ENCODE measurements around the gene ERO1A.

Gene ERO1A

DNA sequence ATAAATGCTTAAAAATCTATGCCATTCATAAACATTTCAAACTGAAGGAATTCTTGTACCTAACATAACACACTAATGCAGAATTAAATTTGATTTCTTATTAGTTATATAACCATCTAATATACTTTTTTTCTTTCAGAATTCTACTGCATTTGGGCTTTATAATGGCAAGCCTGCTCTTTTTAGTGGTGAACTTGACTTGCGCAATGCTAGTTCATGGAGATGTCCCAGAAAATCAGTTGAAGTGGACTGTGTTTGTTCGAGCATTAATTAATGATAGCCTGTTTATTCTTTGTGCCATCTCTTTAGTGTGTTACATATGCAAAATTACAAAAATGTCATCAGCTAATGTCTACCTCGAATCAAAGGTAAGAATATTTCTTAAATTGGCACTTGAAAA lies 95.4 kb downstream of the ERO1A start:
- TF ChIP-seq, protein P1, sequence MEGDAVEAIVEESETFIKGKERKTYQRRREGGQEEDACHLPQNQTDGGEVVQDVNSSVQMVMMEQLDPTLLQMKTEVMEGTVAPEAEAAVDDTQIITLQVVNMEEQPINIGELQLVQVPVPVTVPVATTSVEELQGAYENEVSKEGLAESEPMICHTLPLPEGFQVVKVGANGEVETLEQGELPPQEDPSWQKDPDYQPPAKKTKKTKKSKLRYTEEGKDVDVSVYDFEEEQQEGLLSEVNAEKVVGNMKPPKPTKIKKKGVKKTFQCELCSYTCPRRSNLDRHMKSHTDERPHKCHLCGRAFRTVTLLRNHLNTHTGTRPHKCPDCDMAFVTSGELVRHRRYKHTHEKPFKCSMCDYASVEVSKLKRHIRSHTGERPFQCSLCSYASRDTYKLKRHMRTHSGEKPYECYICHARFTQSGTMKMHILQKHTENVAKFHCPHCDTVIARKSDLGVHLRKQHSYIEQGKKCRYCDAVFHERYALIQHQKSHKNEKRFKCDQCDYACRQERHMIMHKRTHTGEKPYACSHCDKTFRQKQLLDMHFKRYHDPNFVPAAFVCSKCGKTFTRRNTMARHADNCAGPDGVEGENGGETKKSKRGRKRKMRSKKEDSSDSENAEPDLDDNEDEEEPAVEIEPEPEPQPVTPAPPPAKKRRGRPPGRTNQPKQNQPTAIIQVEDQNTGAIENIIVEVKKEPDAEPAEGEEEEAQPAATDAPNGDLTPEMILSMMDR (IDR thresholded peaks at IDR 0.05; ENCODE audit: extremely low read depth, insufficient read depth, missing control alignments) = no peak
- in situ Hi-C loops (cut with MboI; ENCODE audit: low pct_unique_long_range_greater_than_20kb, low sequenced_read_pairs, unreplicated experiment) = no loop called here

DNA sequence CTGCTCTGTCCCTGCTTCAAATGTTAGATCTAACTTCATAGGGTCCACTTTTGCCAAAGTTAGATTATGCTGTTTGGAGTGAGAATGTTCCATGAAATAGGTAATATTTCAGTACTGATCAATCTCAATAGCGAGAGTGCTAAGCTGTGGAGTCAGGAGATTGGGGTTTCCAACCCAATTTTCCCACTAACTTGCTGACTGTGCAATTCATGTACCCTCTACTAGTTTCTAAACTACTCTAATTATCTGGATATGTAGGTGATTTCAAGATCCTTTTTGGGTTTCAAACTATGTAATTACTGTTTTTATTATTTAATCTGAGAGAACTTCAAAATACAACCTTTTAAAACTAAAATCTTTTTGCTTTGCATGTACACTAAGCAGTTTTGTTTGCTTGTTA lies 96.8 kb downstream of the ERO1A start:
- no peak for DNase-seq (ENCODE audit: low spot score)
- in situ Hi-C loops (cut with MboI; ENCODE audit: low pct_unique_long_range_greater_than_20kb, low sequenced_read_pairs, unreplicated experiment) = no loop called here
- TF ChIP-seq, protein P1 (IDR thresholded peaks at IDR 0.05; ENCODE audit: extremely low read depth, insufficient read depth, missing control alignments) = no peak

More for the DNA sequence above, 95.4 kb downstream of the ERO1A start:
- no peak for DNase-seq (ENCODE audit: low spot score)

DNA sequence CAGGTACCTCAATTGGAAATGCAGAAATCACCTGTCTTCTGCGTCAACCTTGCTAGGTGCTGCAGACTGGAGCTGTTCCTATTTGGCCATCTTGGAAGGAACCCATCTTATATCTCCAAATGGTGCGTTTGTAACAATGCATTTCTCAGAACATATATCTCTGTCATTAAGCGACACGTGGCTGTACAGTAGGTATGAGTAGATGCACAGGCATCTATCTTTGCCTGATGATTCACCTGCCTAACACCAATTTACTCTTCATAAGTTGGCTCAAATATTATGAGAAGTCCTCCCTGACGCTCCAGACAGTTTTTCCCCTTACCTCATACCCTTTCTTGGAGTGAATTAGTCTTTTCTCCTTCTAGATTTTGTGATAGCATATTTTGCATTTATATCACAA lies 98.5 kb downstream of the ERO1A start:
- in situ Hi-C loops (cut with MboI; ENCODE audit: low pct_unique_long_range_greater_than_20kb, low sequenced_read_pairs, unreplicated experiment) = no loop called here
- TF ChIP-seq, protein P1 (IDR thresholded peaks at IDR 0.05; ENCODE audit: extremely low read depth, insufficient read depth, missing control alignments) = no peak
- no peak for DNase-seq (ENCODE audit: low spot score)

DNA sequence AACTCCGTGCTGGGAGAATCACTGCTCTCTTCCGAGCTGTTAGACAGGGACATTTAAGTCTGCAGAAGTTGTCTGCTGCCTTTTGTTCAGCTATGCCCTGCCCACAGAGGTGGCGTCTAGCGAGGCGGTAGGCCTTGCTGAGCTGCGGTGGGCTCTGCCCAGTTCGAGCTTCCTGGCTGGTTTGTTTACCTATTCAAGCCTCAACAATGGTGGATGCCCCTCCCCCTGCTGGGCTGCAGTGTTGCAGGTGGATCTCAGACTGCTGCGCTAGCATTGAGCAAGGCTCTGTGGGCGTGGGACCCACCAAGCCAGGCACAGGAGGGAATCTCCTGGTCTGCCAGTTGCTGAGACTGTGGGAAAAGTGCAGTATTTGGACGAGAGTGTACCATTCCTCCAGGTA lies 99.0 kb downstream of the ERO1A start:
- TF ChIP-seq, protein P1 (IDR thresholded peaks at IDR 0.05; ENCODE audit: extremely low read depth, insufficient read depth, missing control alignments) = no peak
- DNase-seq (ENCODE audit: low spot score) = no peak
- in situ Hi-C loops (cut with MboI; ENCODE audit: low pct_unique_long_range_greater_than_20kb, low sequenced_read_pairs, unreplicated experiment) = no loop called here

DNA sequence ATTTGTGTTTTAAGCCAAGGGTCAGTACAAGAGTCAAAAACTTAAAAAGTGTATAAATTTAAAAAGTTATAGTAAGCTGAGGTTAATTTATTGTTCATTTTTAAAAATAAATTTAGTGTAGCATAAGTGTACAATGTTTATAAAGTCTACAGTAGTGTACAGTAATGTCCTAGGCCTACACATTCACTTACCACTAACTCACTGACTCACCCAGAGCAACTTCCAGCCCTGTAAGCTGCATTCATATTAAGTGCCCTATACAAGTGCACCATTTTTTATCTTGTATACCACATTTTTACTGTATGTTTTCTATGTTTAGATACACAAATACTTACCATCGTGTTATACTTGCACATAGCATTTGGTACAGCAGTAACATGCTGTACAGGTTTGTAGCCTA lies 105.0 kb downstream of the ERO1A start:
- no peak for DNase-seq (ENCODE audit: low spot score)
- in situ Hi-C loops (cut with MboI; ENCODE audit: low pct_unique_long_range_greater_than_20kb, low sequenced_read_pairs, unreplicated experiment) = no loop called here
- TF ChIP-seq, protein P1 (IDR thresholded peaks at IDR 0.05; ENCODE audit: extremely low read depth, insufficient read depth, missing control alignments) = no peak
